ENCODE measurements around the gene C2orf92.

- TF ChIP-seq CTCF (tag by site-specific recombination; IDR thresholded peaks at IDR 0.05) (no peak), ZNF530 (tag by site-specific recombination; IDR thresholded peaks at IDR 0.05; ENCODE audit: low read depth) (no peak), ZNF645 (tag by site-specific recombination; IDR thresholded peaks at IDR 0.05) (no peak), ZNF544 (tag by site-specific recombination; IDR thresholded peaks at IDR 0.05) (no peak)
Measured at GRCh38 chr2:97742381-97742847, 72.9 kb downstream of the C2orf92 start.
